ENCODE measurements around the gene PHF14.

The PHF14 gene

DNA sequence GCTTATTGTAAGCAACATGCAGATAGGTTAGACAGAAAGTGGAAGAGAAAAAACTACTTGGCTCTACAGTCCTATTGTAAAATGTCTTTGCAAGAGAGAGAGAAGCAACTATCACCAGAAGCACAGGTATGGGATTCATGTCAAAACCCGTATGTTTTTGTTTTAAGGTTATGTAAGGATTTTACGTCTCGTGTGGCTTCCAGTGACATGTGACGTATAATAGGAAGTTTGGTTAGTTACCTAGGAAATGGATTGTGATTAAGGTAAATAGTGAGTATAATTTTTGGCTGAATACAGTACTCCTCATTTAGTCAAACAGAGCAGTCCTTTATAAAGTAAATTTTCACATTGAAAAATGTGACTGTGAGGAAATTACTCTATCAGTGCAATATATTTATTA, 62.0 kb downstream of the PHF14 start:
- WGBS: 96% methylated on average over 4 of the region's 4 CpGs
- no peak overlapping the region for H3K9ac ChIP-seq (ENCODE audit: low read length)
- H2AFZ ChIP-seq (ENCODE audit: low read depth, low read length): no peak overlapping the region
- no peak overlapping the region for H4K8ac ChIP-seq (ENCODE audit: low read length)
- peaks cover 3 to 42% of the 10 kb centered on the region in 2 experiments for H3K36me3 ChIP-seq (ENCODE audit: control insufficient read depth in 1 of 2, insufficient read depth in 2 of 2, low read depth in 1 of 2, low read length in 2 of 2)
- H3K18ac ChIP-seq (ENCODE audit: low read depth in 1 of 2, low read length in 2 of 2): no peak overlapping the region
- no peak overlapping the region for H3K27ac ChIP-seq (ENCODE audit: low read length, poor library complexity, severe bottlenecking)
- peaks cover 4% of the 10 kb centered on the region for H3K79me1 ChIP-seq (replicated peaks; ENCODE audit: low read length, poor library complexity, severe bottlenecking)
- H3K4me1 ChIP-seq (ENCODE audit: control insufficient read depth, insufficient read depth, low read depth, low read length): no peaks in the 10 kb centered on the region
- no peak for DNase-seq
- H2BK15ac ChIP-seq (ENCODE audit: low read depth, poor library complexity, severe bottlenecking): no peak overlapping the region
- H3K4me3 ChIP-seq (ENCODE audit: insufficient read depth in 1 of 2, low read depth in 1 of 2, low read length in 2 of 2): no peak overlapping the region
- H2BK5ac ChIP-seq (ENCODE audit: low read depth, low read length, poor library complexity, severe bottlenecking): no peak overlapping the region
- no peak overlapping the region for H2BK120ac ChIP-seq (ENCODE audit: low read depth, low read length)
- H4K91ac ChIP-seq (ENCODE audit: low read length): no peak overlapping the region
- H3K14ac ChIP-seq (ENCODE audit: low read length in 2 of 2): no peak overlapping the region
- H3K23ac ChIP-seq (ENCODE audit: low read length in 2 of 2): no peak overlapping the region
- no peak overlapping the region for H2AK5ac ChIP-seq (ENCODE audit: low read length, severe bottlenecking)
- no peak overlapping the region for H3K4me2 ChIP-seq (ENCODE audit: low read length, poor library complexity, severe bottlenecking)
- no peak overlapping the region for H3K4ac ChIP-seq (ENCODE audit: low read depth in 1 of 2, low read length in 2 of 2)
- H2BK12ac ChIP-seq (ENCODE audit: low read length in 2 of 2): no peak overlapping the region
- H3K9me3 ChIP-seq (ENCODE audit: control insufficient read depth, low read length): no peaks in the 10 kb centered on the region
- no peaks in the 10 kb centered on the region for H3K27me3 ChIP-seq (ENCODE audit: control insufficient read depth in 1 of 2, insufficient read depth in 1 of 2, low read length in 2 of 2)

DNA sequence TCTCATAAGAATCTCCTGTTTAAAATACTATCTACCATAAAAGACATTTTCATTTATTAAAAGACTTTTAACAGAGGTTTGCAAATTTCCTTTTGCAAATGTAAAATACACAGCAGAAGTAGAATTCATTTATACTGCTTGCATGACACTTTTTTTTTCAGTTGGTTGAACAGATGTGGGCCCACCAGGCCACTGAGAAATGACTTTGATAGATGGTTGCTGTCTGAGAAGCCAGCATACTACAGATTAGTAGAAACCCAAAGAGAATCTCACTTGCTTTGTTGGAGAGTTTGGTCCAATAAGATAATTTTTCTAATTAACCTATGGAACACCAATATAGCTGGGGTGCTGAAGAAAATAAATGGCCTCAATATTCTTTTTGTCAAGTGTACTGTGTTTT, 66.3 kb downstream of the PHF14 start:
- H3K14ac ChIP-seq (ENCODE audit: low read length in 2 of 2): no peak overlapping the region
- no peak overlapping the region for H3K4me3 ChIP-seq (ENCODE audit: insufficient read depth in 1 of 2, low read depth in 1 of 2, low read length in 2 of 2)
- H3K9ac ChIP-seq (ENCODE audit: low read length): no peak overlapping the region
- H3K79me1 ChIP-seq (replicated peaks; ENCODE audit: low read length, poor library complexity, severe bottlenecking): peaks cover 1% of the 10 kb centered on the region
- H3K27ac ChIP-seq (ENCODE audit: low read length, poor library complexity, severe bottlenecking): no peak overlapping the region
- H2BK12ac ChIP-seq (ENCODE audit: low read length in 2 of 2): no peak overlapping the region
- no peak overlapping the region for H2AFZ ChIP-seq (ENCODE audit: low read depth, low read length)
- no peak overlapping the region for H3K4ac ChIP-seq (ENCODE audit: low read depth in 1 of 2, low read length in 2 of 2)
- no peak overlapping the region for H2BK15ac ChIP-seq (ENCODE audit: low read depth, poor library complexity, severe bottlenecking)
- H4K8ac ChIP-seq (ENCODE audit: low read length): no peak overlapping the region
- H3K23ac ChIP-seq (ENCODE audit: low read length in 2 of 2): no peak overlapping the region
- no peak for DNase-seq
- H2AK5ac ChIP-seq (ENCODE audit: low read length, severe bottlenecking): no peak overlapping the region
- H4K91ac ChIP-seq (ENCODE audit: low read length): no peak overlapping the region
- H3K4me1 ChIP-seq (ENCODE audit: control insufficient read depth, insufficient read depth, low read depth, low read length): no peaks in the 10 kb centered on the region
- no peaks in the 10 kb centered on the region for H3K27me3 ChIP-seq (ENCODE audit: control insufficient read depth in 1 of 2, insufficient read depth in 1 of 2, low read length in 2 of 2)
- no peak overlapping the region for H3K4me2 ChIP-seq (ENCODE audit: low read length, poor library complexity, severe bottlenecking)
- H3K36me3 ChIP-seq (ENCODE audit: control insufficient read depth in 1 of 2, insufficient read depth in 2 of 2, low read depth in 1 of 2, low read length in 2 of 2): peaks cover 3 to 57% of the 10 kb centered on the region in 2 experiments
- no peak overlapping the region for H2BK5ac ChIP-seq (ENCODE audit: low read depth, low read length, poor library complexity, severe bottlenecking)
- no peak overlapping the region for H3K18ac ChIP-seq (ENCODE audit: low read depth in 1 of 2, low read length in 2 of 2)
- no peak overlapping the region for H2BK120ac ChIP-seq (ENCODE audit: low read depth, low read length)
- H3K9me3 ChIP-seq (ENCODE audit: control insufficient read depth, low read length): no peaks in the 10 kb centered on the region

DNA sequence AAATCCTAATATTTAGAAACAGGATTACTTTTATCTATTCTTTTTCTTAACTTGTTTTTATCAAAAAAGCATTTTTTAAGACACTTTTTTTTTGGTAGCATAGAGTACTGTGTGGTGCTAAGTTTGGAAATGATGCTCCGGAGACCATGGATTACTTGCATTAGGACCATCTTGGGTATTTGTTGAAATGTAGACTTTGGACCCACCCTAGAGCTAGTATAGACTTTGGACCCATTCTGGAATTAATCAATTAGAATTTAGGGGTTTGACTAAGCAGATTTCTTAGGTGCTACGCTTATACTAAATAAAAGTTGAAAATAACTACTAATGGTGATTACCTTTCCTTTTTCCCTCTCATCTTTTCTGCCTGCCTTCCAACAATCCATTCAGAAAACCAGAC, 80.4 kb downstream of the PHF14 start:
- Histone ChIP-seq H3K9ac (ENCODE audit: low read length) (no peak overlapping the region), H3K9me3 (ENCODE audit: control insufficient read depth, low read length) (no peaks in the 10 kb centered on the region), H4K91ac (ENCODE audit: low read length) (no peak overlapping the region), H4K8ac (ENCODE audit: low read length) (no peak overlapping the region), H2BK120ac (ENCODE audit: low read depth, low read length) (no peak overlapping the region), H2AFZ (ENCODE audit: low read depth, low read length) (no peak overlapping the region), H3K79me1 (replicated peaks; ENCODE audit: low read length, poor library complexity, severe bottlenecking) (no peaks in the 10 kb centered on the region), H3K27ac (ENCODE audit: low read length, poor library complexity, severe bottlenecking) (no peak overlapping the region), H3K36me3 (ENCODE audit: control insufficient read depth in 1 of 2, insufficient read depth in 2 of 2, low read depth in 1 of 2, low read length in 2 of 2) (peaks cover 0 to 36% of the 10 kb centered on the region in 2 experiments), H2BK15ac (ENCODE audit: low read depth, poor library complexity, severe bottlenecking) (no peak overlapping the region), H3K14ac (ENCODE audit: low read length in 2 of 2) (no peak overlapping the region), H2BK12ac (ENCODE audit: low read length in 2 of 2) (no peak overlapping the region), H3K4ac (ENCODE audit: low read depth in 1 of 2, low read length in 2 of 2) (no peak overlapping the region), H3K18ac (ENCODE audit: low read depth in 1 of 2, low read length in 2 of 2) (no peak overlapping the region), H3K27me3 (ENCODE audit: control insufficient read depth in 1 of 2, insufficient read depth in 1 of 2, low read length in 2 of 2) (no peaks in the 10 kb centered on the region), H3K4me3 (ENCODE audit: insufficient read depth in 1 of 2, low read depth in 1 of 2, low read length in 2 of 2) (no peak overlapping the region), H3K4me1 (ENCODE audit: control insufficient read depth, insufficient read depth, low read depth, low read length) (no peaks in the 10 kb centered on the region), H3K23ac (ENCODE audit: low read length in 2 of 2) (no peak overlapping the region), H3K4me2 (ENCODE audit: low read length, poor library complexity, severe bottlenecking) (no peak overlapping the region), H2BK5ac (ENCODE audit: low read depth, low read length, poor library complexity, severe bottlenecking) (no peak overlapping the region), H2AK5ac (ENCODE audit: low read length, severe bottlenecking) (no peak overlapping the region)
- DNase-seq: no peak
- WGBS: 100% methylated on average over 1 of the region's 2 CpGs

DNA sequence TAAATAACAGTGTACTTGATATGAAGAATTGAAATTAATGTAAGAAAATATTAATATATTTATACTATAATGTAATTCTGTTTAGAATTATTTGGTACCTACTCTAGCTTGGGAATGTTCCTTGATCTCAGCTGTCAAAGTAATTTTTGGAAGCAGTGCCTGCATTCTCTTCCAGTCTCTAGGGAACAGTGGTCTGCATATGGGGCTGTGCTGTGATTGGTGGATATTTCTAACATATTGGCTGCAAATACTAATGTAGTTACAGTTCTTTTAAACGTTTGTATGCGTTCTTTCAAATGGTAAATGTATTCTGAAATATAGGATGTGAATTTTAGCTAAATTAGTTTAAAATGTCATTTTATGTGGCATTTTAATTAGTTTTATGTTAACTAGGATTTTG, 87.2 kb downstream of the PHF14 start:
- no peak overlapping the region for H2BK5ac ChIP-seq (ENCODE audit: low read depth, low read length, poor library complexity, severe bottlenecking)
- no peak overlapping the region for H3K27ac ChIP-seq (ENCODE audit: low read length, poor library complexity, severe bottlenecking)
- H3K27me3 ChIP-seq (ENCODE audit: control insufficient read depth in 1 of 2, insufficient read depth in 1 of 2, low read length in 2 of 2): no peaks in the 10 kb centered on the region
- H3K14ac ChIP-seq (ENCODE audit: low read length in 2 of 2): no peak overlapping the region
- H3K18ac ChIP-seq (ENCODE audit: low read depth in 1 of 2, low read length in 2 of 2): no peak overlapping the region
- H2BK120ac ChIP-seq (ENCODE audit: low read depth, low read length): no peak overlapping the region
- H3K4me1 ChIP-seq (ENCODE audit: control insufficient read depth, insufficient read depth, low read depth, low read length): no peaks in the 10 kb centered on the region
- H3K36me3 ChIP-seq (ENCODE audit: control insufficient read depth in 1 of 2, insufficient read depth in 2 of 2, low read depth in 1 of 2, low read length in 2 of 2): peaks cover 0 to 18% of the 10 kb centered on the region in 2 experiments
- no peak overlapping the region for H2BK12ac ChIP-seq (ENCODE audit: low read length in 2 of 2)
- H3K4me3 ChIP-seq (ENCODE audit: insufficient read depth in 1 of 2, low read depth in 1 of 2, low read length in 2 of 2): no peak overlapping the region
- no peak overlapping the region for H4K8ac ChIP-seq (ENCODE audit: low read length)
- DNase-seq: no peak
- H3K79me1 ChIP-seq (replicated peaks; ENCODE audit: low read length, poor library complexity, severe bottlenecking): peaks cover 7% of the 10 kb centered on the region
- H3K4ac ChIP-seq (ENCODE audit: low read depth in 1 of 2, low read length in 2 of 2): no peak overlapping the region
- H2AFZ ChIP-seq (ENCODE audit: low read depth, low read length): no peak overlapping the region
- no peak overlapping the region for H3K23ac ChIP-seq (ENCODE audit: low read length in 2 of 2)
- H3K9me3 ChIP-seq (ENCODE audit: control insufficient read depth, low read length): no peaks in the 10 kb centered on the region
- 45% methylated on average over 2 of the region's 2 CpGs for WGBS
- no peak overlapping the region for H4K91ac ChIP-seq (ENCODE audit: low read length)
- H3K9ac ChIP-seq (ENCODE audit: low read length): no peak overlapping the region
- no peak overlapping the region for H3K4me2 ChIP-seq (ENCODE audit: low read length, poor library complexity, severe bottlenecking)
- no peak overlapping the region for H2BK15ac ChIP-seq (ENCODE audit: low read depth, poor library complexity, severe bottlenecking)
- H2AK5ac ChIP-seq (ENCODE audit: low read length, severe bottlenecking): no peak overlapping the region
